Esophagus (tissue), 2 donors: ENCODE measurements around the gene TRPC6. TPM values are rescaled to one million over a fixed set of nuclear protein-coding genes. Genes with fewer than 3 reads are reported as not detected.
"Not testable (repeated sequence)": the region's sequence is repeated elsewhere in the genome, so short reads cannot be mapped to it uniquely, and the experiment has no call there.

ENCODE experiments used
- H3K27ac ChIP-seq, 2 donors: one replicate each; pipeline ENCODE4 v1.5.1; 2013; ENCODE audit warnings: low read depth in 2 of 2, mild to moderate bottlenecking in 2 of 2, inconsistent platforms in 1 of 2, low read length in 1 of 2, moderate library complexity in 1 of 2
- H3K27me3 ChIP-seq, 2 donors: one replicate each; pipeline ENCODE4 v1.6.1; 2013; ENCODE audit warnings: low read length in 2 of 2, control low read depth in 1 of 2, mild to moderate bottlenecking in 1 of 2; ENCODE audit not compliant: insufficient read depth in 2 of 2, control insufficient read depth in 1 of 2
- H3K36me3 ChIP-seq, 2 donors: one replicate each; pipeline ENCODE4 v1.6.1; 2013; ENCODE audit warnings: low read length in 1 of 2; ENCODE audit not compliant: control insufficient read depth in 2 of 2, insufficient read depth in 2 of 2
- H3K4me1 ChIP-seq, 2 donors: one replicate each; pipeline ENCODE4 v1.6.1; 2013; ENCODE audit warnings: low read length in 1 of 2; ENCODE audit not compliant: control insufficient read depth in 2 of 2, insufficient read depth in 2 of 2
- H3K4me3 ChIP-seq, 2 donors: one replicate each; pipeline ENCODE4 v1.5.1; 2013; ENCODE audit warnings: low read length in 2 of 2, mild to moderate bottlenecking in 2 of 2, low read depth in 1 of 2, moderate library complexity in 1 of 2
- H3K9me3 ChIP-seq, 2 donors: one replicate each; pipeline ENCODE4 v1.6.1; 2013; ENCODE audit warnings: mild to moderate bottlenecking in 2 of 2, low read depth in 1 of 2, low read length in 1 of 2, moderate library complexity in 1 of 2; ENCODE audit not compliant: control insufficient read depth in 2 of 2, insufficient read depth in 1 of 2
- WGBS, 2 donors: extraction: QIAGEN DNeasy Blood & Tissue Kit; methylation state at CpG; one replicate each; pipeline ENCODE4 v1.1.7; 2013; 5-methylcytosine and 5-hydroxymethylcytosine counted together
- polyA plus RNA-seq, 2 donors: library from polyadenylated mRNA; stranded (reverse); fragments of 200-250 nt; gene quantifications; one replicate each; pipeline ENCODE4 v1.2.3, GENCODE V29; 2013
- donor health status: healthy with polysubstance abuse.
- donor health status: Bipolar disorder and iron deficiency.

TRPC6 gene
- polyA plus RNA-seq, 2 donors: 1.4 to 1.9 TPM

- 51 to 61% methylated on average over 3 of the region's 3 CpGs for WGBS, 2 donors
- Histone ChIP-seq H3K27ac (no peak overlapping the region), H3K4me3 (no peak overlapping the region), H3K27me3 (no peaks in the 10 kb centered on the region), H3K4me1 (no peaks in the 10 kb centered on the region), H3K36me3 (no peaks in the 10 kb centered on the region), H3K9me3 (no peaks in the 10 kb centered on the region)
Observed at GRCh38 chr11:101470881-101471520, 112.8 kb downstream of the TRPC6 start.

- no peaks in the 10 kb centered on the region for H3K36me3 ChIP-seq
- no peak overlapping the region for H3K4me3 ChIP-seq
- WGBS, 2 donors: 37 to 44% methylated on average over 2 of the region's 2 CpGs
- no peaks in the 10 kb centered on the region for H3K27me3 ChIP-seq
- H3K27ac ChIP-seq: no peak overlapping the region
- no peaks in the 10 kb centered on the region for H3K4me1 ChIP-seq
- H3K9me3 ChIP-seq: no peaks in the 10 kb centered on the region
Observed at GRCh38 chr11:101470419-101470818, 113.4 kb downstream of the TRPC6 start.

GRCh38 chr11:101466352-101466751, 117.5 kb downstream of the TRPC6 start:
- Histone ChIP-seq H3K27ac (no peak overlapping the region), H3K4me3 (no peak overlapping the region), H3K27me3 (no peaks in the 10 kb centered on the region), H3K4me1 (no peaks in the 10 kb centered on the region), H3K36me3 (no peaks in the 10 kb centered on the region), H3K9me3 (no peaks in the 10 kb centered on the region)
- 62 to 71% methylated on average over 4 of the region's 4 CpGs for WGBS, 2 donors

- H3K9me3 ChIP-seq: not testable (repeated sequence)
Observed at GRCh38 chr11:101464388-101464787, 119.4 kb downstream of the TRPC6 start.

GRCh38 chr11:101459020-101459419, 124.8 kb downstream of the TRPC6 start:
- no peaks in the 10 kb centered on the region for H3K27me3 ChIP-seq
- no peaks in the 10 kb centered on the region for H3K4me1 ChIP-seq
- H3K27ac ChIP-seq: no peak overlapping the region
- no peaks in the 10 kb centered on the region for H3K36me3 ChIP-seq
- no peaks in the 10 kb centered on the region for H3K9me3 ChIP-seq
- WGBS, 2 donors: 83 to 91% methylated on average over 5 of the region's 5 CpGs
- H3K4me3 ChIP-seq: no peak overlapping the region

More at GRCh38 chr11:101464388-101464787, 119.4 kb downstream of the TRPC6 start:
- not testable (repeated sequence) for H3K27me3 ChIP-seq, H3K4me1 ChIP-seq, H3K4me3 ChIP-seq, H3K27ac ChIP-seq, H3K36me3 ChIP-seq

- Histone ChIP-seq H3K4me1 (no peaks in the 10 kb centered on the region), H3K9me3 (no peaks in the 10 kb centered on the region), H3K27me3 (no peaks in the 10 kb centered on the region), H3K4me3 (no peak overlapping the region), H3K36me3 (no peaks in the 10 kb centered on the region), H3K27ac (no peak overlapping the region)
- 64 to 67% methylated on average over 3 of the region's 3 CpGs for whole genome bisulfite sequencing, 2 donors
Observed at GRCh38 chr11:101458161-101458560, 125.6 kb downstream of the TRPC6 start.

GRCh38 chr11:101456812-101457211, 127.0 kb downstream of the TRPC6 start:
- Histone ChIP-seq H3K9me3 (no peaks in the 10 kb centered on the region), H3K27me3 (no peaks in the 10 kb centered on the region), H3K27ac (no peak overlapping the region), H3K36me3 (no peaks in the 10 kb centered on the region), H3K4me3 (no peak overlapping the region), H3K4me1 (no peaks in the 10 kb centered on the region)
- 0 to 1% methylated on average over 1 of the region's 1 CpG for WGBS, 2 donors

- Histone ChIP-seq H3K4me3 (no peak overlapping the region), H3K27ac (no peak overlapping the region), H3K27me3 (no peaks in the 10 kb centered on the region), H3K36me3 (no peaks in the 10 kb centered on the region), H3K4me1 (no peaks in the 10 kb centered on the region), H3K9me3 (no peaks in the 10 kb centered on the region)
- WGBS, 2 donors: 65 to 77% methylated on average over 2 of the region's 2 CpGs
Observed at GRCh38 chr11:101453682-101454081, 130.1 kb downstream of the TRPC6 start.

GRCh38 chr11:101448881-101449442, 134.8 kb downstream of the TRPC6 start:
- H3K4me3 ChIP-seq: no peak overlapping the region
- no peaks in the 10 kb centered on the region for H3K4me1 ChIP-seq
- 81 to 82% methylated on average over 5 of the region's 5 CpGs for WGBS, 2 donors
- no peak overlapping the region for H3K27ac ChIP-seq
- H3K36me3 ChIP-seq: no peaks in the 10 kb centered on the region
- no peaks in the 10 kb centered on the region for H3K27me3 ChIP-seq
- no peaks in the 10 kb centered on the region for H3K9me3 ChIP-seq

GRCh38 chr11:101446726-101447125, 137.1 kb downstream of the TRPC6 start:
- H3K27ac ChIP-seq: no peak overlapping the region
- no peak overlapping the region for H3K4me3 ChIP-seq
- H3K4me1 ChIP-seq: no peaks in the 10 kb centered on the region
- no peaks in the 10 kb centered on the region for H3K36me3 ChIP-seq
- H3K9me3 ChIP-seq: no peaks in the 10 kb centered on the region
- no peaks in the 10 kb centered on the region for H3K27me3 ChIP-seq
